ENCODE data around the gene MRPL16. TPM values are rescaled to one million over a fixed set of nuclear protein-coding genes. Genes with fewer than 3 reads are reported as not detected.
"Not testable (repeated sequence)": the region's sequence is repeated elsewhere in the genome, so short reads cannot be mapped to it uniquely, and the experiment has no call there.

MRPL16 gene
- total and polyA plus RNA-seq, 8 donors: 32.9 to 56.5 (median 51.5) TPM

- no peaks in the 10 kb centered on the region for H3K27me3 ChIP-seq
These were observed 18.1 kb downstream of the MRPL16 start for GRCh38 chr11:59792507-59792906.

GRCh38 chr11:59791639-59792038 lies 18.9 kb downstream of the MRPL16 start:
- Histone ChIP-seq H3K27me3 (no peaks in the 10 kb centered on the region), H3K36me3 (peaks cover 0 to 93% of the 10 kb centered on the region in 2 donors), H3K27ac (no peak overlapping the region), H3K4me1 (peaks cover 5 to 16% of the 10 kb centered on the region in 2 donors), H3K9me3 (no peaks in the 10 kb centered on the region), H3K4me3 (no peak overlapping the region)
- no peak for TF ChIP-seq CTCF (IDR thresholded peaks at IDR 0.05)
- intact Hi-C loops (cut with DNase I): no loop called here
- no peak for ATAC-seq
- DNase-seq: no peak

More at GRCh38 chr11:59792507-59792906, 18.1 kb downstream of the MRPL16 start:
- Histone ChIP-seq H3K36me3 (peaks cover 0 to 98% of the 10 kb centered on the region in 2 donors), H3K4me3 (no peak overlapping the region), H3K9me3 (no peaks in the 10 kb centered on the region), H3K27ac (no peak overlapping the region), H3K4me1 (peaks cover 0 to 7% of the 10 kb centered on the region in 2 donors)
- TF ChIP-seq CTCF (IDR thresholded peaks at IDR 0.05): no peak
- peak; percentile 58 for ATAC-seq
- no peak for DNase-seq
- intact Hi-C loops (cut with DNase I): no loop called here

GRCh38 chr11:59787816-59788215 lies 22.8 kb downstream of the MRPL16 start:
- Histone ChIP-seq H3K4me3 (no peak overlapping the region), H3K4me1 (peaks cover 5 to 24% of the 10 kb centered on the region in 2 donors), H3K27me3 (no peaks in the 10 kb centered on the region), H3K36me3 (peaks cover 0 to 62% of the 10 kb centered on the region in 2 donors), H3K9me3 (no peaks in the 10 kb centered on the region), H3K27ac (peak overlapping the region; percentile 53 to 68)
- DNase-seq (no peak), ATAC-seq (no peak)
- intact Hi-C loops (cut with DNase I): no loop called here
- TF ChIP-seq CTCF (IDR thresholded peaks at IDR 0.05): no peak

GRCh38 chr11:59787255-59787588 lies 23.4 kb downstream of the MRPL16 start:
- peak overlapping the region; percentile 53 to 68 for H3K27ac ChIP-seq
- no peak for ATAC-seq

GRCh38 chr11:59785818-59786217 lies 24.8 kb downstream of the MRPL16 start:
- DNase-seq: no peak
- H3K4me1 ChIP-seq: peaks cover 5 to 24% of the 10 kb centered on the region in 2 donors
- TF ChIP-seq CTCF (IDR thresholded peaks at IDR 0.05): no peak
- intact Hi-C loops (cut with DNase I): no loop called here
- no peaks in the 10 kb centered on the region for H3K9me3 ChIP-seq
- no peak overlapping the region for H3K4me3 ChIP-seq
- peak overlapping the region in 1 of 2 donors; percentile 4 for H3K27ac ChIP-seq
- peak; percentile 17 for ATAC-seq
- no peaks in the 10 kb centered on the region for H3K27me3 ChIP-seq
- peaks cover 0 to 43% of the 10 kb centered on the region in 2 donors for H3K36me3 ChIP-seq

More at GRCh38 chr11:59787255-59787588, 23.4 kb downstream of the MRPL16 start:
- DNase-seq: no peak
- Histone ChIP-seq H3K4me1 (peaks cover 5 to 24% of the 10 kb centered on the region in 2 donors), H3K36me3 (peaks cover 0 to 56% of the 10 kb centered on the region in 2 donors), H3K9me3 (no peaks in the 10 kb centered on the region), H3K4me3 (no peak overlapping the region), H3K27me3 (no peaks in the 10 kb centered on the region)
- intact Hi-C loops (cut with DNase I): no loop called here
- TF ChIP-seq CTCF (IDR thresholded peaks at IDR 0.05): no peak

- ATAC-seq; intact Hi-C loops (cut with DNase I); H3K9me3 ChIP-seq; H3K27me3 ChIP-seq; DNase-seq; H3K4me3 ChIP-seq: not testable (repeated sequence)
- Histone ChIP-seq H3K4me1 (peaks cover 5 to 24% of the 10 kb centered on the region in 2 donors), H3K27ac (peak overlapping the region in 1 of 2 donors; percentile 4), H3K36me3 (peaks cover 0 to 39% of the 10 kb centered on the region in 2 donors)
These were observed 26.1 kb downstream of the MRPL16 start for GRCh38 chr11:59784441-59784840.

Data from left lung (tissue), 10 donors.